ENCODE results near the gene SMOC2.

Gene SMOC2

DNA sequence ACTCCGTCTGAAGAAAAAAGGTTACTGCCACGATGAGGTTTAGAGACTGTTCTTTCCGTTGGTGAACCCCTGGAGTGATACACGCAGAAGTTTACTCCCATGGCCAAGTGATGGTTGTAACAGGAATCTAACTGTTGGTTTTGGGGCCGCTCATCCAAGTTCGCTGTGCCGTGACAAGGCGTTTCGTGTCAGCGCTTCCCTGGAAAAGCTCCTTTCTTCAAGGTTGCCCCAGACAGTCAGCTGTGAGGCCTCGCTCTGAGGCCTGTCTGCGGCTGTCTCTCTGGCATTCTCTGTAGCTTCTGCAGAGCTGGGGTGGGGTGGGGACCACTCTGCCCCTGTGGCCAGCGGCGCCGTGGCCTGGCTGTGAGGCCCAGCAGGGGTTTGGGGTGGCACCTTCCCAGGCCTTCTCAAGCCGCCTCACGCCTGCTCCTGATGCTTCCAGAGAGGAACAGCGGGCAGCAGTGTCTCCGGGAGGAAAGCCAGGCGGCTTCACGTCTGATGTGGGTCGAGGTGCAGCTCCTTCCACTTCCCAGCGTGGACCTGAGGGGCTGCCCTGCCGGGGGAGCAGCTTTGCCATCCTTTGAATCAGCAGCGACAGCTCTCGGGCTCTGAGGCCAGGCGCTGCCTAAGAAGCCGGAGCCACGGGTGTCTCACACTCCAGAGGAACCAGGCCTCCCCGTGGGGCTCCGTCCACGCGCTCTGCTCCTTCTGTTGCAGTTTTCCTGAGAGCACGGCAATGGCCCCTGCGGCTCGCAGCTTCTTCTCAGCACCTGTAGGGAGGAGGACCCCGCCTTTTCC is 76.2 kb downstream of the SMOC2 start:
- no peak for DNase-seq (ENCODE audit: low read depth in 2 of 2)

DNA sequence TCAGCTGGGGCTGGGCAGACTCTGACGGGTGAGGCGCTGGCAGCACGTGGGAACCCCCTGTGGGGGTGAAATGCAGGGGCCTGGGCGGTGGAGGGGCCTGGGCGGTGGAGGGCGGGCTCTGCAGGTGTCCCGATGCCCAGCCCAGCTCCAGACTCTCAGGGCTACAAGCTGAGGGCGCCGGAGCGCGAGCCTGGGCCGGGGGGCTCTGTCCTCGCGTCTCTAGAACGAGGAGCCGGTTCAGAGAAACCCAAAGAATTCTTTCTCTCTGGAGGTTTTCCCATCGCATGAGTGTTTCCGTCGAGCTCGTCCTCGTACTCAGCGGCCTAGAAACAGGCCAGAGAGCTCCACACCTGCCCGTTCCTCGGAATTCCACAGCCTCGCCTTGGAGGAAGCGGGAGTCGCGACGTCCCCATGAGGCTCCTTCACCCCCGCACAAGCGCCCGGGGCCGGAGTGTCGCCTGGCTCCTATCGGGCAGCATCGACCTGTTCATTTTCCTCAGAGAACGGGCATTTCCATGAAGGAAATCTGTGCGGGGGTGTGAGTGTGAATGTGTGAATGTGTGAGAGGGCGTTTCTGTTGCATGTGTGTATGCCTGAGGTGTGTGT is 76.9 kb downstream of the SMOC2 start:
- DNase-seq (ENCODE audit: low read depth in 2 of 2) = no peak

DNA sequence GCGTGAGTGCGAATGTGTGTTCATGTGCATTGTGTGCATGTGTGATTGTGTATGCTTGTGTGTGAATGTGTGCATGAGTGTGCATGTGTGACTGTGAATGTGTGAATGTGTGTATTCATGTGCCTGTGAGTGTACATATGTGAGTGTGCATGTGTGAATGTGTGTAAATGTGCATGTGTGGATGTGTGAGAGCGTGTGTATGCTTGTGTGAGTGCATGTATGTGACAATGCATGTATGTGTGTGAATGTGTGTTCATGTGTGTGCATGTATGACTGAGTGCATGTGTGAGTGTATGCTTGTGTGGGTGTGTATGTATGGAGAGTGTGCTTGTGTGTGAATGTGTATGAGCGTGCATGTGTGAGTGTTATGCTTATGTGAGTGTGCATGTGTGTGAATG is 77.4 kb downstream of the SMOC2 start:
- DNase-seq (ENCODE audit: low read depth in 2 of 2) = no peak

DNA sequence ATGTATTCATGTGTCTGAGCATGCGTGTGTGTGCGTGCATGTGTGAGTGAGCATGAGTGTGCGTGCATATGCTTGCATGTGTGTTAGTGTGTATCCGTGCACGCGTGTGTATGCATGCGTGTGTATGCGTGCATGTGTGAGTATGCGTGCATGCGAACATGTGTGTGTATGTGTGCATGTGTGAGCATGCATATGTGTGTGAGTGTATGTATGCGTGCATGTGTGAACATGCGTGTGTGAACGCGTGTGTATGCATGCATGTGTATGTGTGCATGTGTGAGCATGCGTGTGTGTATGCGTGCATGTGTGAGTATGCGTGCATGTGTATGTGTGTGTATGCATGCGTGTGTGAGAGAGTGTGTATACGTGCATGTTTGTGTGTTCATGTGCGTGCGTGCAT is 77.9 kb downstream of the SMOC2 start:
- DNase-seq (ENCODE audit: low read depth in 2 of 2) = no peak

DNA sequence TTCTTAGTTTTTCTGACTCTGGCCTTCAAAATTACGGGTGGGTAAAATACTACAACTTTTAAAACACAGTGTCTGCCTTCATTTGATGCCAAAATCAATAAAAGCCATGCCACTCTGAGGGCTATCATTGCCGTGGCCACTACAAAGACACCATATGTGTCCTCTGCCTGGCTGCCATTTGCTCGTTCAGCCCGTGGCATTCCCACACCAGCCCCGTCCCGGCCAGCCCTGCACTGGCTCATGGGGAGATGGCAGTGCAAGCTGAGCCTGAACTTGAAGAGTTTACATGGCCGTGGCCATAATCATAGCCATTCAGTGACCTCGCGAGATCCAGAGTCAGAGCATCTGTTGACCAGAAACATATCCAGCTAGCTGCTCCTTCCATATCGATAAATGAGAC is 79.2 kb downstream of the SMOC2 start:
- no peak for DNase-seq (ENCODE audit: low read depth in 2 of 2)

DNA sequence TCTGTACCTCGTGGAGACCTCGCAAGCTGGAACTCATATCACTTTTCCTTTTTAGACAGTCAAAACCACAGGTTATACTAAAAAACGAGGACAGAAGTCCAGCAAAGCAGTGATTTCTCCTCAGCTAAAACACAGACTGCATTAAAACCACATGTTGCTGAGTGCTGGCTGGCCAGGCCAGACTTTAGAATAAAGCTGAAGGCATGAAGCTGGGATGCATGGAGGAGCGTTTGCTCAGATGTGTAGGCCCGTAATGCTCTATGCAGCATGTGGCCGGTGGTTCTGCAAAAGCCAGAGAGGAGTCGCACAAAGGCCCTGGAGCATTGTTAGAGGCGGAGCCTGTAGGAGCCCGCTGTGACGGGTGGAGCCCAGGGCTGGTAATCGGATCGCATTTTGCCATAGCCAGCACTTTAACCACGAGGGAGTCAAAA is 83.6 kb downstream of the SMOC2 start:
- no peak for DNase-seq (ENCODE audit: low read depth in 2 of 2)

DNA sequence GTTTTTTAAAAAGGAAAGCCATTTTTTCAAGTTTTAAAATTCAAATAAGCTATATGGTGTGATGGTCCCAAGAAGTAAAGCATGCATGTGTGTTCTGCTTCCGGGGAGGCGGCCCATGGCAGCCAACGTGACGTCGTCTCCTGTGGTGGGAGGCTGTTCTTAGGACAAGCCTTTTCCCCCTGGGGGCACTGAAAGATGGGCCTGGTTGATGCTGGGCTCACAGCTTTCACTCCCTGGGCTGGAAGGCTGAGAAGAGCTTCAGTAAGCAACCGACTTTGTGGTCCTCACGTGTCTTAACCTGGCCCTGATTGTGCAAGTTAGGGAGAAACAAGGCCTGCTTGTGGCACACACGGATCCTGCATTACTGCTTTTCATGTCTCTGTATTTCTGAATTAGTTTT is 84.1 kb downstream of the SMOC2 start:
- no peak for DNase-seq (ENCODE audit: low read depth in 2 of 2)

DNA sequence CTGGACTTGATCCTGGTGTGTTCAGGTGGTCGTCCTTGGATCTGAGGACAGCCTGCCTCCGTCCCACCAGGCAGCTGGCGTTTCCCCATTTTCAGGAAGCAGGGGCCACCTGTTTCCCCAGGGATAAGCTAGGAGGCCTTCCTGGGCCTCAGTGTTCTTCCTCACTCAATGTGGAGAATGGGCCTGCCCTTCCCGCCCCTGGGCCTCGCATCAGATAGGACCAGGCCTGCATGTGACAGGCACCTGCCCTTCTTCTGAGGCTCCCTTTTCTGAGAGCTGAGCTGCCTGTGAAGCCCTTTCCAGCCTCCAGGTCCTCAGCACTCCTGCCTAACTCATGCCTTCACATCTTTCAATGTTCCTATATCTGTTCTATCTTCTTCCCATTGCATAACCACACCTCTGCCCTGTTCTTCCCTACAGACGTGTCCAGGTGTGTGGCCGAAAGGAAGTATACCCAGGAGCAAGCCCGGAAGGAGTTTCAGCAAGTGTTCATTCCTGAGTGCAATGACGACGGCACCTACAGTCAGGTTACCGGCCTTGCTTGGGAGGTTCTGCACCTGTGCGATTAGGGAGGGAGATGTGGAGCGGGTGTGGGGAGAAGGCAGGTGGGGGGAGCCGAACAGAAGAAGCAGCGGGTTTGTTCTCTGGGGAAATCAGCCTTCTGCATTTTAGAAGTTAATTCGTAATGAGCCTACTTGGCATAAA is 85.1 kb downstream of the SMOC2 start:
- no peak for DNase-seq (ENCODE audit: low read depth in 2 of 2)

DNA sequence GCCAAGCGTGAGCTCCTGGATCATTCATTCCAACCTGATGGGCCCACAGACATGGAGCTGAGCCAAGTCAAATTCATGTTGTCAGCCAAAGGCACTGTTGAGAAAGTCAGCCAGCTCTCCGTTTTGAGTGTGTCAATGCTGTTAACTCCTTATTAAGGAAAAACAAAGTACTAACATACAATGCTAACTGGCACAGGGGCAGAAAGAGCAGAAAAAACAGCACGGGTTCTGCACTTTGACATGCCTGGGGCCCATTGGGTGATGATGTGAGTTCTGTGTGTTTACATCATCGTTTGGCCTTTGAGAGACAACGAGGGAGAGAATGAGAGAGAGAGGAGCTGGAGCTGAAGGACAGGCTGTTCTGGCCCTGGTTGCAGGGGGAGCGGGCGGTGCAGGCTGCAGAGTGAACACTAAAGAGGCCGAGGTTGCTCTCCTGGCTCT is 85.9 kb downstream of the SMOC2 start:
- DNase-seq (ENCODE audit: low read depth in 2 of 2) = no peak

DNA sequence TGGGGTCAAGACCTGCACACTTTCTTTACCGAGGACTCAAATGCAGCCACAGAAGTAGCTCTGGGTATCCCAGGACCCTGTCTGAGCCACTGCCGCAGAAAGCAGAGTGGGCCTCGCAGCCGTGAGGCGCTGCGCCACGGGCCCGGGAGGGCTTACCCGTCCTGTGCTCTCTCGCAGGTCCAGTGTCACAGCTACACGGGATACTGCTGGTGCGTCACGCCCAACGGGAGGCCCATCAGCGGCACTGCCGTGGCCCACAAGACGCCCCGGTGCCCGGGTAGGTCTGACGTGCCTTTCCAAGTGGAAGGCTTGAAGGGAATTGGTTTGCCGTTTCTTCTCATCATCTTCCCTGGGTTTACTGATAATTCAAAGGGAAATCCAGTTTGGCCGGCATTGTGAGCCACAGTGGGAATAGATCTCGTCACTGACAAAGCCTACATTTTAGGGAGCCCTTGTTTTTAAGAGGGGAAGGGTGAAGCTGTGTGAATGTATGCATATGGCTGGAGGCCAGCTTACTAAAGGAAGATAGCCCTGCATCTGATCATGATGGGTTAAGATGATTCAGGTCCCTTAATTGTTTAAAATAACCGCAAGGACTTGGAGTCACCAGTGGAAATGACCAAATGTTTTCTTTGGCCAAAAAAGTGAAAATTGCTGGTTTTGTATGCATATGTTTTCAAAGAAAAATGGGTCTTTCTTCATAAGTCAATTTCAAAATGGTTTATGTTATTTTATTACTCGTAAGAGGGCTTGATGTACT is 86.6 kb downstream of the SMOC2 start:
- no peak for DNase-seq (ENCODE audit: low read depth in 2 of 2)

DNA sequence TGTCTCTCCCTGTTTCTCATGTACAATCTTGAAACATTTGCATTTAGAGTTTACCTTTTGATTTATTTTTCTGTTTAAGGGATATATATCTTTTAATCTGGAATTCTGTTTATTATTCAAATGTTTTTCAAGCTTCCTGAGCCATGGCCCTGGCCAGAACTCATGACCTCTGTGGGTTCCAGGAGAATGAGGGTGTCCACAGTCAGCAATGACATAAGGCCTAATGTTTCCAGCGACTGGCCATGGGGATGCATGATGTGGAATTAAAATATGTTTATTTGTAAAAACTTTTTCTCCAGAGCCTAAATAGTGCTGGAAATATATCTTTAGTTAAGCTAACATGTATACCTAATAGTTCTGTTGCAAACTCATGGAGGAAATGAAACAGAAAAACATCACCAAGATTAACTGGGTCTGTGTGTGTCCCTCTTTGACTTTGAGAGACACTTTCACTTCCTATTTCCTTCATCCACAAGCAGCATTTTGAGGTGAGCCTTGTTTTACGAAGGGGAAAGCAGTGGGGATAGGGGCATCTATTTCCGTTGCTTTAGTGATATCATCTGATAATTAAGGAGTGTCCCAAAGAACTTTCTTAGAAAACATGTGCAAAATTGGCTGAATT is 87.6 kb downstream of the SMOC2 start:
- no peak for DNase-seq (ENCODE audit: low read depth in 2 of 2)

DNA sequence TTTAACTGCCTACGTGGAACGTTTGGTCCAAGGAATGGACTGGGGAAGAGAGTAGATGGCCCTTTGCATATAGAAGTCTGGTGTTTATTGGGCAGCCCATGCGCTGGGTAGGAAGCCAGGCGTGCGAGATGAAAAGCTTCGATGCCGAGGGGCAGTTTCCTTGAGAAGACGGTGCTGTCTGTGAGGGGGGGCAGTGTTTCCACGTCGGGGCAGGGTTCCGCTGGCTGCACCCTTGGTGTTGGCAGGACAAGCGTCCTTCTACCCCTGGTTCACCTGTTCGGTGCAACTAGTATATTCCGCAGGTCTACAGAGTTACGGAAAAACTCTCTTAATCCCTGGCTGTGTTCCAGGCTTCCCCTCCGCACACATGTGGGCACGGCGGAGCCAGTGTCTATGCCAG is 88.2 kb downstream of the SMOC2 start:
- DNase-seq (ENCODE audit: low read depth in 2 of 2) = no peak

DNA sequence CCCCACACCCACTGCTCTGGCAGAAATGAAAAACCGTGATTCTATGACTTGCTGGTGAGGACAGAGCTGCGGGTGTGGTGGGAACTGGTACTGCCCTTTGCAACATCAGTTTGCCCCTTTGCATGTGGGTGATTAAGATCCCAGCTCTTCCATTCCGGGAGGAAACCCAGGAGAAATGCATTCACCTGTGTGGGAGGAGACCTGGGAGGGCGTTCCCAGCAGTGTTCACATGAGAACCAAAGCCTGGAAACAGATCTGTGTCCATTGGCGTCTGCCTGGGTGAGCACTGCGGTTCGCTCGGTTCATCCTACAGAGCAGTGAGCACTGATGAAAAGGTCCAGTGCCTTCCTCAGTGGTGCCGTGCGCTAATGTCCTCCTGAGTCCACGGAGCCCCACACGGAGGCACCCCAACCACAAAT is 89.7 kb downstream of the SMOC2 start:
- no peak for DNase-seq (ENCODE audit: low read depth in 2 of 2)

DNA sequence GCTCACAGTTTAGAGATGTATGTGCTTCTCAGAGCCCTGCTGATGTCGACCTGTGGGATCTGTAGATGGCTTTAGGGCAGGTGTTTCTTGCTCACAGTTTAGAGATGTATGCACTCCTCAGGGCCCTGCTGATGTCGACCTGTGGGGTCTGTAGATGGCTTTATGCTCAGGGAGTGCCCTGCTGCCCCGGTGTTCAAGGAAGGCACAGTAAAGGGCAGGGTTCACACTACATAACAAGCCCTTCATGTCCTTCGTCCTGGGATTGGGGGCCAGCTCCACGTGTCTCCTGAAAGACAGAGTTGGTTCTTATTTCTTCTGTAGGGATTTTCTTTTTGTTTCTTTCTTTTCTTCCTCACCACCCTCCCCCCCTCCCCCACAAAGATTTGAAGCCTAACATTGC is 91.1 kb downstream of the SMOC2 start:
- DNase-seq (ENCODE audit: low read depth in 2 of 2) = no peak

DNA sequence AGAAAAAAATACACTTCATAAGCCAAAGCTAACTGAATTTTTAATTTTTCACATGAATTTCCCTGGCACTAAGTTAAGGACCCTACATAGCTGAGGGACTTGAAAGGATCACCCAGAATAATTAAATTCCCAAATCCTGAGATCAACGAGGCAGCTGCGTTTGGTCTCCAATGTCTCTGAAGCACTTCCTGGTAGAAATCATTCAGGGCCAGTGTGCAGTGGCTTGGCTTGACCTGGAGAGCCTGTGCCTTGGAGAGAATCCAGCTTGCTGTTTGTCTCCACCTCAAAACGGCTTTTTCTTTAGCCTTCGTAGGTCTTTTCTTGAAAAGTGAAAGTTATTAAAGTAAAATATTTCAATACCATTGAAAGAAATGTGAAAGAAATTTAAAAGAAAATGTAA is 92.4 kb downstream of the SMOC2 start:
- DNase-seq (ENCODE audit: low read depth in 2 of 2) = no peak

DNA sequence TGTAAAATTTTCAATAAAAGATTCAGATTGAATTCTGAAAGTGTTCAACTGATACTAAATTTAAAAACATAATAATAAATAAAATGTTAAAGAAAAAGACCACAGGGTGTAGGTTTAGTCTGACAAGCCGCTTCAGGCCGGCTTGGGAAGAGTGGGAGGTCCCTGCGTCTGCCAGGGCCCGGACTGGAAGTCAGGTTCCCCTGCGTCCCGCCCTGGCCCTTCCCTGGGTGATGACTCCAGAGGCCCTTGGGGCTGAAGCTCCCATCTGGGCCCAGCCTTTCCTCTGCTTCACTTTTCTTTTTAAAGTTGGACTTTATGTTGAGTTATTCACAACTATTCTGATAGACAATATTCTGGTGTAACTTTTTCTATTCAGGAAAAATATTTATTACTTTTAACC is 93.3 kb downstream of the SMOC2 start:
- DNase-seq (ENCODE audit: low read depth in 2 of 2) = no peak

DNA sequence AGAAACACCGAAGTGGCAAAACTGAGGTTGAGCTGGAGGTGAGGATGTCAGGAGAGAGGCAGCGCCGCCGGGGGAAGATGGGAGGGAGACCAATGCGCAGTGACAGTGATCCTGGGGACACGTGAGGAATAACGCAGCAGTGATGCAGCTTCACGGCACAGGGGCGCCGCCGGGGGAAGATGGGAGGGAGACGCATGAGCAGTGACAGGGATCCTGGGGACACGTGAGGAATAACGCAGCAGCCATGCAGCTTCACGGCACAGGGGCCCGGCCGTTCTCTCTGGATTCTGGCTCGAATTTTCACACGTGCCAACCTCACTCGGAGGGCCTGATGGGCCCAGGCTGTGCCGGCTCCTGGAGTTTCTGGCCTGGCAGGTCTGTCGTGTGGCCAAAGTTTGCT is 94.7 kb downstream of the SMOC2 start:
- DNase-seq (ENCODE audit: low read depth in 2 of 2) = no peak

DNA sequence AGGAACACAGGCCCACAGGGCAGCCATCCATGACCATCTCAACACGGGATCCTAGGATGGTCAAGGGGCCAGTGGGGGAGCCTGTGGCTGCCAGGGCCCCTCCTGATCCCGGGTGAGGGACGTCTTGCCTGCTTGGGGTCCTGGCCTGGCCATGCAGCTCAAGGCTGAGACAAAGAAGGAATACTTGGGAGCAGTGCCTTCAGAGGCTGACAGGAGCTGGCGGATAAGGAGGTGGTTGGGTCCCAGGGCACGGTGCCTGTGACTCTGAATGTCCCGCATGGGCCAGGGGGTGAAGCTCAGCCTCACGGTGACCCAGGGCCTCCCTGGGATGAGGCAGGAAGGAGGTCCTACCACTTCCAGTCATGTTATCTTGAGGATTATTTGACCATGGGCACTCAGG is 95.2 kb downstream of the SMOC2 start:
- DNase-seq (ENCODE audit: low read depth in 2 of 2) = no peak

DNA sequence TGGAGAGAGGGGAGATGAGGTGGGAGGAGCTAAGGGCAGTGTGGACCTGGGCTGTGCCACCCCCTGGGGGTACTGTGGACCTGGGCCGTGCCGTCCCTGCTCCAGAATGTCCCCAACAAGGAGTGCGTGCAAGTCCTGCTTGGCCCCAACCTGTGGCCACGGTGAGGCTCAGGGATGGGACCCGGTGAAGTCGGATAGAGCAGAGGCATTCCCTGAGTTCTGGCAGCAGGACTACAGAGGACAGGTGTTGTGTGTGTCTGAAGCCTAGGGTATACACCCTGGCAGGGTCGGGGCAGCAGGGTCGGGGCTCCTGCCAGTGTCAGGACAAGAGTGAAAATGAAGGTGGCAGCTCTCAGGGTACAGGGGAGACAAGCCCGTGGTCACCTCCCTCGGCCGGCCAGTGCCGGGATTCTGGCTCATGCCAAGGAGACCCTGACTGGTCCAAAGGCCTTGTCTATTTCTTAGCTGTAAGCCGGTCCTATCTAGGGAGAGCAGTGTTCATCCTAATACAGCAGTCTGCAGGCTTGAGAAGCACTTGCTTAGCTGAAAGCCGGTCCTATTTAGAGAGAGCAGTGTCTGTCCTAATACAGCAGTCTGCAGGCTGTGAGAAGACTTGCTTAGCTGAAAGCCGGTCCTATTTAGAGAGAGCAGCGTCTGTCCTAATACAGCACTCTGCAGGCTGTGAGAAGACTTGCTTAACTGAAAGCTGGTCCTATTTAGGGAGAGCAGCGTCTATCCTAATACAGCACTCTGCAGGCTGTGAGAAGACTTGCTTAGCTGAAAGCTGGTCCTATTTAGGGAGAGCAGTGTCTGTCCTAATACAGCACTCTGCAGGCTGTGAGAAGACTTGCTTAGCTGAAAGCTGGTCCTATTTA is 95.9 kb downstream of the SMOC2 start:
- no peak for DNase-seq (ENCODE audit: low read depth in 2 of 2)

DNA sequence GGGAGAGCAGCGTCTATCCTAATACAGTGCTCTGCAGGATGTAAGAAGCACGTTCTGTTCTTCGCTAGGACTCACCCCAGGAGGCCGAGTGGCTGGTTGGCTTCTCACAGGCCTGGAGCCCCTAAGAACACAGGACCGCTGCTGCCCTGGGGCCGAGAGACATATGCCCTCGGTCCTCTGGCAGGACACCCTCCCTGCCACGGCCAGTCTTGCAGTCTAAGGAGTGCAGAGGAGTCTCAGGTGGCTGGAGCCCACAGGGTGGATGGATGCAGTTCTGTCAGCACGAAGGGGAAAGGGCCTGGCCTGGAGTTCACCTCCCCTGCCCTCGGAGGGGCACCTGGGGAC is 96.5 kb downstream of the SMOC2 start:
- no peak for DNase-seq (ENCODE audit: low read depth in 2 of 2)
